SK-N-SH (cell line): ENCODE data around the gene ANKRD11.

Experiments
- EP300 ChIP-seq, 2 experiments: IDR thresholded peaks; 2 replicates each; pipeline versions ENCODE4 v1.4.0 to v1.6.1; 2012; ENCODE audit warnings: borderline replicate concordance in 1 of 2, low read depth in 1 of 2, low read length in 1 of 2
- EZH2phosphoT487 ChIP-seq: fragments of 200-600 bp; sonication (generic); IDR thresholded peaks from 2 replicates; pipeline ENCODE4 v1.6.1; 2017; ENCODE audit warnings: low read depth, mixed run types, mild to moderate bottlenecking, antibody characterized with exemption, moderate library complexity, borderline replicate concordance
- FOSL2 ChIP-seq: IDR thresholded peaks from 2 replicates; pipeline ENCODE4 v1.4.0; 2012; ENCODE audit warnings: low read depth, mild to moderate bottlenecking, moderate library complexity, borderline replicate concordance
- GABPA ChIP-seq: IDR thresholded peaks from 2 replicates; pipeline ENCODE4 v1.4.0; 2012; ENCODE audit warnings: low read depth, mild to moderate bottlenecking
- JUND ChIP-seq: IDR thresholded peaks from 2 replicates; pipeline ENCODE4 v1.4.0; 2012
- NFIC ChIP-seq: IDR thresholded peaks from 2 replicates; pipeline ENCODE4 v1.4.0; 2012; ENCODE audit warnings: borderline replicate concordance
- RFX5 ChIP-seq: IDR thresholded peaks from 2 replicates; pipeline ENCODE4 v1.6.1; 2012; ENCODE audit warnings: mild to moderate bottlenecking, improper control_type of control experiment, low read length
- TAF1 ChIP-seq: IDR thresholded peaks from 2 replicates; pipeline ENCODE4 v1.6.1; 2012; ENCODE audit warnings: low read depth, mild to moderate bottlenecking, low read length, moderate library complexity, borderline replicate concordance
- TF ChIP-seq, protein P1 (sequence below): fragments of 200-600 bp; sonication (generic); IDR thresholded peaks from 2 replicates; pipeline ENCODE4 v1.6.1; 2017; ENCODE audit warnings: antibody characterized with exemption, mild to moderate bottlenecking, moderate library complexity
- TF ChIP-seq, protein P2 (sequence below): IDR thresholded peaks from 2 replicates; pipeline ENCODE4 v1.4.0; 2012; ENCODE audit warnings: low read depth

DNA sequence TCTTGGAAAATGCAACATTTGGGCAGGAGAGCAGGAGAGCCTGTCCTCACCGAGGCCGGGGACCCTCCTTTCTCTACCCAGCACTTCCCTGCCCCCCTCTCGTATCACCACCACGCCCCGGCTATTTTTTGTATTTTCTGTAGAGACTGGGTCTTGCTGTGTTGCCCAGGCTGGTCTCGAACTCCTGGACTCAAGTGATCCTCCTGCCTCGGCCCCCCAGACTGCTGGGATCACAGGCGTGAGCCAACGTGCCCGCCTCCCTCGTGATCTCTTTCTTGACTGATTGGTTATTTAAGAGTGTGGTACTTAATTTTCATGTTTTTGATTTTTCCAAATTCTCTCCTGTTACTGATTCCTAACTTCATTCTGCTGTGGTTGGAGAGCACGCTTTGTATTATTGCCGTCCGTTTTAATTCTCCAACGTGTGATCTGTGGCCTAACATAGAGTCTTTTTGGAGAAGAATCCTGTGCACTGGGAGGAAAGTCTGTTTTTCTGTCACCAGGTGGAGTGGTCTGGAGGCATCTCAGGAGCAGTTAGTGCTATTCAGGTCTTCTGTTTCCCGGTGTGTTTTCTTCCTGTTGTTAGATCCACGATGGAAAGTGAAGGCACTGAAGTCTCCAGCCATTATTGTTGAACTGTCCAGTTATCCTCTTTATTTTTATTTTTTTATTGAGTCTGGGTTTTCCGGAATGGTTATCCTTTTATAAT lies 232.4 kb downstream of the ANKRD11 start:
- TF ChIP-seq, protein P1, sequence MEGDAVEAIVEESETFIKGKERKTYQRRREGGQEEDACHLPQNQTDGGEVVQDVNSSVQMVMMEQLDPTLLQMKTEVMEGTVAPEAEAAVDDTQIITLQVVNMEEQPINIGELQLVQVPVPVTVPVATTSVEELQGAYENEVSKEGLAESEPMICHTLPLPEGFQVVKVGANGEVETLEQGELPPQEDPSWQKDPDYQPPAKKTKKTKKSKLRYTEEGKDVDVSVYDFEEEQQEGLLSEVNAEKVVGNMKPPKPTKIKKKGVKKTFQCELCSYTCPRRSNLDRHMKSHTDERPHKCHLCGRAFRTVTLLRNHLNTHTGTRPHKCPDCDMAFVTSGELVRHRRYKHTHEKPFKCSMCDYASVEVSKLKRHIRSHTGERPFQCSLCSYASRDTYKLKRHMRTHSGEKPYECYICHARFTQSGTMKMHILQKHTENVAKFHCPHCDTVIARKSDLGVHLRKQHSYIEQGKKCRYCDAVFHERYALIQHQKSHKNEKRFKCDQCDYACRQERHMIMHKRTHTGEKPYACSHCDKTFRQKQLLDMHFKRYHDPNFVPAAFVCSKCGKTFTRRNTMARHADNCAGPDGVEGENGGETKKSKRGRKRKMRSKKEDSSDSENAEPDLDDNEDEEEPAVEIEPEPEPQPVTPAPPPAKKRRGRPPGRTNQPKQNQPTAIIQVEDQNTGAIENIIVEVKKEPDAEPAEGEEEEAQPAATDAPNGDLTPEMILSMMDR: no peak
- TF ChIP-seq EP300 (IDR thresholded peaks at IDR 0.05; ENCODE audit: borderline replicate concordance in 1 of 2, low read depth in 1 of 2, low read length in 1 of 2): no peak
- no peak for TF ChIP-seq EZH2phosphoT487
- TF ChIP-seq, protein P2, sequence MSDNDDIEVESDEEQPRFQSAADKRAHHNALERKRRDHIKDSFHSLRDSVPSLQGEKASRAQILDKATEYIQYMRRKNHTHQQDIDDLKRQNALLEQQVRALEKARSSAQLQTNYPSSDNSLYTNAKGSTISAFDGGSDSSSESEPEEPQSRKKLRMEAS: no peak
- no peak for TF ChIP-seq GABPA
- no peak for TF ChIP-seq RFX5
- no peak for TF ChIP-seq JUND
- no peak for TF ChIP-seq TAF1
- no peak for TF ChIP-seq FOSL2
- TF ChIP-seq NFIC: no peak
